SK-N-SH (cell line): ENCODE data around the gene LRRC25. TPM values are rescaled to one million over a fixed set of nuclear protein-coding genes. Genes with fewer than 3 reads are reported as not detected.

Experiments
- CTCF ChIA-PET: fragments of 300-600, 350-600 bp; formaldehyde crosslinking; extraction: SDS; loops from one replicate; lab custom pipeline; 2021; lab: Yijun Ruan, JAX
- POLR2A ChIA-PET: fragments of 350-600 bp; sonication (Branson Sonifier 250); formaldehyde crosslinking; extraction: SDS; loops from one replicate; lab custom pipeline; 2020; ENCODE audit warnings: antibody characterized with exemption, inconsistent platforms; lab: Yijun Ruan, JAX
- DNase-seq: peaks from one replicate; pipeline ENCODE4 v3.0.0; 2012
- H2AFZ ChIP-seq: fragments of 200-600 bp; sonication (generic); 2 replicates; pipeline ENCODE4 v1.8.1; 2016; ENCODE audit warnings: antibody characterized with exemption, mild to moderate bottlenecking, low read depth
- H3F3A ChIP-seq: fragments of 200-600 bp; sonication (generic); replicated peaks from 2 replicates; pipeline ENCODE3; 2016; ENCODE audit warnings: antibody characterized with exemption, mild to moderate bottlenecking; ENCODE audit not compliant: insufficient read depth
- H3K27ac ChIP-seq, 2 experiments: fragments of 200-500 bp in 1 of 2; fragments of 200-600 bp in 1 of 2; sonication (Bioruptor generic) in 1 of 2; sonication (generic), shearing (Covaris generic) in 1 of 2; 2 replicates each; pipeline versions ENCODE4 v1.5.1 to v1.6.1; 2014 to 2016; ENCODE audit warnings: low read depth in 2 of 2, inconsistent platforms in 1 of 2, low read length in 1 of 2, mild to moderate bottlenecking in 1 of 2, mixed read lengths in 1 of 2
- H3K27me3 ChIP-seq: fragments of 200-600 bp; sonication (generic), shearing (Covaris generic); 2 replicates; pipeline ENCODE4 v1.6.1; 2016; ENCODE audit warnings: mixed run types; ENCODE audit not compliant: insufficient read depth
- H3K36me3 ChIP-seq, 2 experiments: fragments of 200-500 bp in 1 of 2; fragments of 200-600 bp in 1 of 2; sonication (Bioruptor generic) in 1 of 2; sonication (generic) in 1 of 2; replicated peaks in 1 of 2; 2 replicates each; pipeline versions ENCODE3 to v1.5.1; 2014 to 2016; ENCODE audit warnings: low read length in 1 of 2, mild to moderate bottlenecking in 1 of 2; ENCODE audit not compliant: insufficient read depth in 2 of 2, control insufficient read depth in 1 of 2
- H3K4me1 ChIP-seq, 2 experiments: fragments of 200-500 bp in 1 of 2; fragments of 200-600 bp in 1 of 2; sonication (Bioruptor generic) in 1 of 2; sonication (generic), shearing (Covaris generic) in 1 of 2; 2 replicates each; pipeline versions ENCODE4 v1.5.1 to v1.6.1; 2014 to 2016; ENCODE audit warnings: low read depth in 1 of 2, low read length in 1 of 2, mixed run types in 1 of 2; ENCODE audit not compliant: insufficient read depth in 2 of 2, control insufficient read depth in 1 of 2
- H3K4me2 ChIP-seq: fragments of 200-600 bp; sonication (generic), shearing (Covaris generic); 2 replicates; pipeline ENCODE4 v1.6.1; 2017; ENCODE audit warnings: mixed run types
- H3K4me3 ChIP-seq, 2 experiments: fragments of 200-500 bp in 1 of 2; fragments of 200-600 bp in 1 of 2; sonication (Bioruptor generic) in 1 of 2; sonication (generic), shearing (Covaris generic) in 1 of 2; 2 replicates each; pipeline versions ENCODE4 v1.5.1 to v1.8.1; 2014 to 2016; ENCODE audit warnings: low read depth in 2 of 2, inconsistent platforms in 1 of 2, low read length in 1 of 2, mild to moderate bottlenecking in 1 of 2, mixed read lengths in 1 of 2, moderate library complexity in 1 of 2
- H3K79me2 ChIP-seq: fragments of 200-600 bp; sonication (generic); 2 replicates; pipeline ENCODE4 v1.8.1; 2017; ENCODE audit warnings: mild to moderate bottlenecking; ENCODE audit not compliant: insufficient read depth
- H3K9ac ChIP-seq: fragments of 200-600 bp; sonication (generic); 2 replicates; pipeline ENCODE4 v1.6.1; 2017; ENCODE audit warnings: mixed run types
- H3K9me2 ChIP-seq: fragments of 200-600 bp; sonication (generic); 2 replicates; pipeline ENCODE4 v1.6.1; 2017; ENCODE audit warnings: mixed run types
- H3K9me3 ChIP-seq: fragments of 200-600 bp; sonication (generic); 2 replicates; pipeline ENCODE4 v1.6.1; 2017; ENCODE audit warnings: mixed run types, mild to moderate bottlenecking, moderate library complexity
- H4K20me1 ChIP-seq: fragments of 200-600 bp; sonication (generic); 2 replicates; pipeline ENCODE4 v1.6.1; 2017; ENCODE audit warnings: mild to moderate bottlenecking, mixed run types; ENCODE audit not compliant: insufficient read depth
- CHD2 ChIP-seq: fragments of 150-350 bp; IDR thresholded peaks from 2 replicates; pipeline ENCODE4 v1.6.1; 2018; ENCODE audit warnings: low read length; ENCODE audit not compliant: partially characterized antibody
- EP300 ChIP-seq, 2 experiments: IDR thresholded peaks; 2 replicates each; pipeline versions ENCODE4 v1.4.0 to v1.6.1; 2012; ENCODE audit warnings: borderline replicate concordance in 1 of 2, low read depth in 1 of 2, low read length in 1 of 2
- EZH2phosphoT487 ChIP-seq: fragments of 200-600 bp; sonication (generic); IDR thresholded peaks from 2 replicates; pipeline ENCODE4 v1.6.1; 2017; ENCODE audit warnings: low read depth, mixed run types, mild to moderate bottlenecking, antibody characterized with exemption, moderate library complexity, borderline replicate concordance
- FOSL2 ChIP-seq: IDR thresholded peaks from 2 replicates; pipeline ENCODE4 v1.4.0; 2012; ENCODE audit warnings: low read depth, mild to moderate bottlenecking, moderate library complexity, borderline replicate concordance
- GABPA ChIP-seq: IDR thresholded peaks from 2 replicates; pipeline ENCODE4 v1.4.0; 2012; ENCODE audit warnings: low read depth, mild to moderate bottlenecking
- GATA2 ChIP-seq: sonication (generic); formaldehyde crosslinking; IDR thresholded peaks from 2 replicates; pipeline ENCODE4 v1.5.0; 2020; ENCODE audit warnings: mild to moderate bottlenecking, missing genetic modification reagents
- MEF2A ChIP-seq: IDR thresholded peaks from 2 replicates; pipeline ENCODE4 v1.4.0; 2012; ENCODE audit warnings: low read depth, borderline replicate concordance
- MXI1 ChIP-seq: IDR thresholded peaks from 2 replicates; pipeline ENCODE4 v1.6.1; 2012; ENCODE audit warnings: mild to moderate bottlenecking, low read depth, low read length, improper control_type of control experiment
- RAD21 ChIP-seq: IDR thresholded peaks from 2 replicates; pipeline ENCODE4 v1.6.1; 2012; ENCODE audit warnings: mild to moderate bottlenecking, low read length
- RXRA ChIP-seq: IDR thresholded peaks from 2 replicates; pipeline ENCODE4 v1.4.0; 2012; ENCODE audit warnings: low read depth, mild to moderate bottlenecking, borderline replicate concordance
- SIN3A ChIP-seq: IDR thresholded peaks from 2 replicates; pipeline ENCODE4 v1.6.1; 2012; ENCODE audit warnings: low read depth, mild to moderate bottlenecking, low read length, moderate library complexity, borderline replicate concordance
- SMC3 ChIP-seq: IDR thresholded peaks from 2 replicates; pipeline ENCODE4 v1.6.1; 2012; ENCODE audit warnings: low read depth, low read length, improper control_type of control experiment
- WGBS: methylation state at CpG from one replicate; pipeline ENCODE4 v1.1.6; 2017; ENCODE audit warnings: low lambda C conversion rate; 5-methylcytosine and 5-hydroxymethylcytosine counted together
- polyA plus RNA-seq, 3 experiments: library from polyadenylated mRNA; depleted of rRNA; stranded (reverse); fragments of >200 nt; gene quantifications; 2 replicates each; pipeline ENCODE4 v1.2.3, GENCODE V29; 2012
- TF ChIP-seq, protein P1 (sequence below): fragments of 200-600 bp; sonication (generic); IDR thresholded peaks from 2 replicates; pipeline ENCODE4 v1.6.1; 2017; ENCODE audit warnings: antibody characterized with exemption, mild to moderate bottlenecking, moderate library complexity
- TF ChIP-seq, protein P2 (sequence below): IDR thresholded peaks from 2 replicates; pipeline ENCODE4 v1.4.0; 2012; ENCODE audit warnings: low read depth
- TF ChIP-seq, protein P3 (sequence below): IDR thresholded peaks from 2 replicates; pipeline ENCODE4; 2012

Gene LRRC25
- polyA plus RNA-seq, 1 of the 3 experiments (the other 2 are of a cell fraction), result not detected

DNA sequence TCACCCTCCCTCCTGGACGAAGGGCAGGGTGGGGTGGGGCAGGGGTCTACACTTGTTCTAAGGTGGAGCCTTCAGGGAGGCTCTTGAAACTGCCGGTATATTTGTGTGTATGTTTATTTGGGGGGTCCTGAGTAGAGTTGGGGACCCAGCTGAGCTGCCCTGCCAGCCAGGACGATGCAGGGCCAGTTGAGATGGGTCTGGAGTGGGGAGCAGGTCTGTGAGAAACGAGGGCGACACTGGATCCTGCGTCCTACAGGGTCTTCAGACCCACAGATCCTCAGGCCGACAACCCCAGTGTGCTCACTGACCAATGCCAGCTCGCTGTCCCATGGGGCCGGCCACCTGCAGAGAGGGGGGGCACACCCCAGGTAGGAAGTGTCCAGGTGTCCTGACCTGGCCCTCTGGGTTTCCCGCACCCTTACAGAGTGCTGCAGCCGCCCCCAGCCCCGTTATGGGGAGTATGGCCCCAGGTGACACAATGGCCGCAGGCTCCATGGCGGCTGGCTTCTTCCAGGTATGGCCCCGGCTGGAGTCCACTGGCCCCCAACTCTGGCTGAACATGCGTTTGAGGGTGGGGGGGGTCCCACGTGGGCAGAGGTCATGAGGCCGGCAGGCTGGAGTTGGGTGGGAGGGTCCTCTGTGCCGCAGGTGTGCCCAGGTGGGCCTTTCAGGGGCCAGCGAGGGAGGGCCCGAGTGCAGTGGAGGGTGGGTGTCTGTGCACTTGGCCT, 33.2 kb upstream of the LRRC25 start:
- ChIA-PET CTCF (no interaction called here), POLR2A (interaction anchor here (0.5 kb wide), 1 partner anchor 248 kb away, joined by 6 read pairs; no protein-coding TSS in a partner anchor)
- H4K20me1 ChIP-seq, result peaks cover 9% of the 10 kb centered on the region
- peaks cover 5% of the 10 kb centered on the region for H3F3A ChIP-seq
- peaks cover 23 to 63% of the 10 kb centered on the region in 2 experiments; a peak in 2 of 4 replicates for H3K4me1 ChIP-seq
- no peak for DNase-seq
- 93% methylated on average over 5 of the region's 21 CpGs for WGBS
- H3K4me3 ChIP-seq, result no peak overlapping the region
- no peak overlapping the region; a peak in 1 of 4 replicates for H3K27ac ChIP-seq
- H3K36me3 ChIP-seq, result peaks cover 0 to 9% of the 10 kb centered on the region in 2 experiments
- no peaks in the 10 kb centered on the region for H3K9me2 ChIP-seq
- peaks cover 16% of the 10 kb centered on the region; the same call in 1 of the 2 replicates for H3K79me2 ChIP-seq
- no peak overlapping the region for H3K9ac ChIP-seq
- H3K9me3 ChIP-seq, result no peaks in the 10 kb centered on the region
- no peak overlapping the region for H2AFZ ChIP-seq
- H3K4me2 ChIP-seq, result no peak overlapping the region
- H3K27me3 ChIP-seq, result no peaks in the 10 kb centered on the region
- TF ChIP-seq MEF2A (no peak), FOSL2 (no peak)
- TF ChIP-seq, protein P1, sequence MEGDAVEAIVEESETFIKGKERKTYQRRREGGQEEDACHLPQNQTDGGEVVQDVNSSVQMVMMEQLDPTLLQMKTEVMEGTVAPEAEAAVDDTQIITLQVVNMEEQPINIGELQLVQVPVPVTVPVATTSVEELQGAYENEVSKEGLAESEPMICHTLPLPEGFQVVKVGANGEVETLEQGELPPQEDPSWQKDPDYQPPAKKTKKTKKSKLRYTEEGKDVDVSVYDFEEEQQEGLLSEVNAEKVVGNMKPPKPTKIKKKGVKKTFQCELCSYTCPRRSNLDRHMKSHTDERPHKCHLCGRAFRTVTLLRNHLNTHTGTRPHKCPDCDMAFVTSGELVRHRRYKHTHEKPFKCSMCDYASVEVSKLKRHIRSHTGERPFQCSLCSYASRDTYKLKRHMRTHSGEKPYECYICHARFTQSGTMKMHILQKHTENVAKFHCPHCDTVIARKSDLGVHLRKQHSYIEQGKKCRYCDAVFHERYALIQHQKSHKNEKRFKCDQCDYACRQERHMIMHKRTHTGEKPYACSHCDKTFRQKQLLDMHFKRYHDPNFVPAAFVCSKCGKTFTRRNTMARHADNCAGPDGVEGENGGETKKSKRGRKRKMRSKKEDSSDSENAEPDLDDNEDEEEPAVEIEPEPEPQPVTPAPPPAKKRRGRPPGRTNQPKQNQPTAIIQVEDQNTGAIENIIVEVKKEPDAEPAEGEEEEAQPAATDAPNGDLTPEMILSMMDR, result no peak
- TF ChIP-seq, all 33 proteins: peak for 0

DNA sequence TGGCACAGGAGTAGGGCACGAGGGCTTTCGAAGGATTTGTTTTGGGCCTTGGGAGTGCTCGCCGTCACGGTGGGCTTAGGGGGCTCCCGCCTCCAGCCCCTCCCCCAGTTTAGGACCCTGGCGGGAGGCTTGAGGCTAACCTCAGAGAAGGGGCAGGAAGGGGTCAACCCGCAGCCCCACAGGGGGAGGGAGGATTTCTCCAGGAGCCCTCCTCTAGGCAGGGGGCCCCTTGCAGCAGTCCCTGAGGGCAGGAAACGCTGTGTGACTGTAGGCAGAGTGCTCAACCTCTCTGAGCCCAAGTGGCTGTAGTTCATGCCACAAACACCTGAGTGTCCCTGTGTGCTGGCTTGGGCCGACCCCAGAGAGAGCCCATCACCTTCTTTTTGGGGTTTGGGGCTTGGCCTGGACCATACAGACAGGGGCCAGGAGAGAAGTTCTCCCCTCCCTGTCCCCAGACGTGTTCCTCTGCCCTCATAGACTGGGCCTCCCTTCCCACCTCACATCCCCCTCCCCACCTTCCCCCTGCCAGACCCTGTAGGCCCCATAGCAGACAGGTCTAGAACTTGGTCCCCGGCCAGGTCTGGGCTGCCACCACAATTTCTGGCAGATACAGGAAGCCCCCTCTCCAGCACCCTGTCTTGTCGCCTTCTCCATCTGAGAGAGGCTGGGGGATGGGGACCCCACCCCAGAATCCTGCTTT, 32.4 kb upstream of the LRRC25 start:
- peaks cover 15% of the 10 kb centered on the region for H4K20me1 ChIP-seq
- TF ChIP-seq, protein P2, sequence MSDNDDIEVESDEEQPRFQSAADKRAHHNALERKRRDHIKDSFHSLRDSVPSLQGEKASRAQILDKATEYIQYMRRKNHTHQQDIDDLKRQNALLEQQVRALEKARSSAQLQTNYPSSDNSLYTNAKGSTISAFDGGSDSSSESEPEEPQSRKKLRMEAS, result no peak
- no peak for TF ChIP-seq RAD21
- no peak for TF ChIP-seq RXRA
- no peak for TF ChIP-seq MXI1
- TF ChIP-seq, protein P3, sequence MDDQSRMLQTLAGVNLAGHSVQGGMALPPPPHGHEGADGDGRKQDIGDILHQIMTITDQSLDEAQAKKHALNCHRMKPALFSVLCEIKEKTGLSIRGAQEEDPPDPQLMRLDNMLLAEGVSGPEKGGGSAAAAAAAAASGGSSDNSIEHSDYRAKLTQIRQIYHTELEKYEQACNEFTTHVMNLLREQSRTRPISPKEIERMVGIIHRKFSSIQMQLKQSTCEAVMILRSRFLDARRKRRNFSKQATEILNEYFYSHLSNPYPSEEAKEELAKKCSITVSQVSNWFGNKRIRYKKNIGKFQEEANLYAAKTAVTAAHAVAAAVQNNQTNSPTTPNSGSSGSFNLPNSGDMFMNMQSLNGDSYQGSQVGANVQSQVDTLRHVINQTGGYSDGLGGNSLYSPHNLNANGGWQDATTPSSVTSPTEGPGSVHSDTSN, result no peak
- no peak for TF ChIP-seq SMC3
- TF ChIP-seq GABPA, result no peak
- TF ChIP-seq EP300 (IDR thresholded peaks at IDR 0.05; ENCODE audit: borderline replicate concordance in 1 of 2, low read depth in 1 of 2, low read length in 1 of 2), result no peak
- TF ChIP-seq SIN3A, result no peak
- TF ChIP-seq GATA2, result no peak
- TF ChIP-seq CHD2, result no peak
- no peak for TF ChIP-seq EZH2phosphoT487
- TF ChIP-seq, all 33 proteins: peak for 0
- DNase-seq, result no peak
- H3K27ac ChIP-seq, result peak overlapping the region; percentile 78 to 87
- H3K27me3 ChIP-seq, result no peaks in the 10 kb centered on the region
- H3K9me3 ChIP-seq, result no peaks in the 10 kb centered on the region
- peaks cover 23 to 64% of the 10 kb centered on the region in 2 experiments; a peak in 2 of 4 replicates for H3K4me1 ChIP-seq
- H3K9me2 ChIP-seq, result no peaks in the 10 kb centered on the region
- H3K4me2 ChIP-seq, result peak overlapping the region; percentile 85
- CTCF ChIA-PET, result interaction anchor here (2.8 kb wide), 1 partner anchor 21 kb away, joined by 12 read pairs; no protein-coding TSS in a partner anchor
- peak overlapping the region in 1 of 2 experiments; percentile 43; a peak in 1 of 4 replicates for H3K4me3 ChIP-seq
- POLR2A ChIA-PET, result no interaction called here
- peaks cover 5% of the 10 kb centered on the region for H3F3A ChIP-seq
- H3K9ac ChIP-seq, result peak overlapping the region; percentile 69; the same call in 1 of the 2 replicates
- 85% methylated on average over 7 of the region's 13 CpGs for WGBS
- H2AFZ ChIP-seq, result no peak overlapping the region
- H3K36me3 ChIP-seq, result peaks cover 0 to 9% of the 10 kb centered on the region in 2 experiments
- H3K79me2 ChIP-seq, result peaks cover 16% of the 10 kb centered on the region; the same call in 1 of the 2 replicates
